ENCODE data around the gene TTLL5. TPM values are rescaled to one million over a fixed set of nuclear protein-coding genes. Genes with fewer than 3 reads are reported as not detected.

The TTLL5 gene
- polyA plus RNA-seq, 3 donors, result 4.2 to 7.2 (median 4.7) TPM

DNA sequence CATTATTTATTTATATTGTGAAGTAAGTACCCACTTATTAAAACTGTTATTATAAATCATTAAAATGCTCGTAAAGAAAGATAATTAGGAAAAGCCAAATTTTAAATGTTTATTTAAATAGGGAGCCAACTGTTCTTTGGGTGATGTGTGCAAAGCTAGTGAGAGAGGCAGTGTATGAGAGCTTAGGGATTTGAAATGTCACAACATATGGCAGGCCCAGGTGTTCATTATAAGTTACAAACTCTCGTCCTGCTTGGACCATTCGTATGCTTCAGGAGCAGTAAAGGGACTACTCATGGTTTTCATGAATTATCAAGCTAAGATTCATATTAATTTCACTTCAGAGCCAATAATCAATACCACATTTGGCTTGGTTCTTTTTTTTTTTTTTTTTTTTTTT, 166.3 kb downstream of the TTLL5 start:
- H3K36me3 ChIP-seq (replicated peaks in 1 of 2; ENCODE audit: control insufficient read depth in 1 of 2, insufficient read depth in 2 of 2, low read length in 2 of 2), result peaks cover 3 to 5% of the 10 kb centered on the region in 2 donors
- H3K9ac ChIP-seq (ENCODE audit: insufficient read depth, low read length, poor library complexity, severe bottlenecking), result no peak overlapping the region
- H3K27ac ChIP-seq (ENCODE audit: low read depth in 1 of 2, low read length in 2 of 2), result no peak overlapping the region
- no peaks in the 10 kb centered on the region for H3K79me2 ChIP-seq (ENCODE audit: insufficient read depth, low read length)
- no peak overlapping the region for H3K4me3 Mint-ChIP-seq
- H3K27me3 Mint-ChIP-seq (ENCODE audit: low read depth in 3 of 3), result peaks cover 0 to 5% (median 0%) of the 10 kb centered on the region in 3 donors
- no peaks in the 10 kb centered on the region for H3K9me3 ChIP-seq (replicated peaks in 1 of 2; ENCODE audit: control insufficient read depth in 1 of 2, insufficient read depth in 1 of 2, low read length in 2 of 2)
- TF ChIP-seq, protein P1, sequence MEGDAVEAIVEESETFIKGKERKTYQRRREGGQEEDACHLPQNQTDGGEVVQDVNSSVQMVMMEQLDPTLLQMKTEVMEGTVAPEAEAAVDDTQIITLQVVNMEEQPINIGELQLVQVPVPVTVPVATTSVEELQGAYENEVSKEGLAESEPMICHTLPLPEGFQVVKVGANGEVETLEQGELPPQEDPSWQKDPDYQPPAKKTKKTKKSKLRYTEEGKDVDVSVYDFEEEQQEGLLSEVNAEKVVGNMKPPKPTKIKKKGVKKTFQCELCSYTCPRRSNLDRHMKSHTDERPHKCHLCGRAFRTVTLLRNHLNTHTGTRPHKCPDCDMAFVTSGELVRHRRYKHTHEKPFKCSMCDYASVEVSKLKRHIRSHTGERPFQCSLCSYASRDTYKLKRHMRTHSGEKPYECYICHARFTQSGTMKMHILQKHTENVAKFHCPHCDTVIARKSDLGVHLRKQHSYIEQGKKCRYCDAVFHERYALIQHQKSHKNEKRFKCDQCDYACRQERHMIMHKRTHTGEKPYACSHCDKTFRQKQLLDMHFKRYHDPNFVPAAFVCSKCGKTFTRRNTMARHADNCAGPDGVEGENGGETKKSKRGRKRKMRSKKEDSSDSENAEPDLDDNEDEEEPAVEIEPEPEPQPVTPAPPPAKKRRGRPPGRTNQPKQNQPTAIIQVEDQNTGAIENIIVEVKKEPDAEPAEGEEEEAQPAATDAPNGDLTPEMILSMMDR (IDR thresholded peaks at IDR 0.05), result no peak
- no peaks in the 10 kb centered on the region for H4K20me1 ChIP-seq (ENCODE audit: insufficient read depth, low read length)
- H3K4me2 ChIP-seq (replicated peaks; ENCODE audit: extremely low read depth, low read length, poor library complexity, severe bottlenecking), result no peak overlapping the region
- H3K4me3 ChIP-seq (replicated peaks in 1 of 3; ENCODE audit: low read depth in 2 of 3, low read length in 3 of 3), result no peak overlapping the region
- H3K27ac Mint-ChIP-seq, result no peak overlapping the region
- H2AFZ ChIP-seq (ENCODE audit: insufficient read depth, low read depth, low read length, poor library complexity, severe bottlenecking), result no peak overlapping the region
- H3K27me3 ChIP-seq (ENCODE audit: control insufficient read depth in 2 of 2, insufficient read depth in 2 of 2, low read length in 2 of 2), result no peaks in the 10 kb centered on the region
- H3K4me1 ChIP-seq (ENCODE audit: control insufficient read depth in 1 of 2, insufficient read depth in 2 of 2, low read length in 2 of 2), result peaks cover 9 to 12% of the 10 kb centered on the region in 2 donors
- peaks cover 14% of the 10 kb centered on the region for H3K4me1 Mint-ChIP-seq
- DNase-seq, result no peak
- H3K9me3 Mint-ChIP-seq, result no peaks in the 10 kb centered on the region
- 100% methylated on average over 2 of the region's 3 CpGs for WGBS (ENCODE audit: insufficient coverage)
- intact Hi-C loops (cut with micrococcal nuclease), result no loop called here
- H3K36me3 Mint-ChIP-seq, result peaks cover 21 to 24% of the 10 kb centered on the region in 2 donors

DNA sequence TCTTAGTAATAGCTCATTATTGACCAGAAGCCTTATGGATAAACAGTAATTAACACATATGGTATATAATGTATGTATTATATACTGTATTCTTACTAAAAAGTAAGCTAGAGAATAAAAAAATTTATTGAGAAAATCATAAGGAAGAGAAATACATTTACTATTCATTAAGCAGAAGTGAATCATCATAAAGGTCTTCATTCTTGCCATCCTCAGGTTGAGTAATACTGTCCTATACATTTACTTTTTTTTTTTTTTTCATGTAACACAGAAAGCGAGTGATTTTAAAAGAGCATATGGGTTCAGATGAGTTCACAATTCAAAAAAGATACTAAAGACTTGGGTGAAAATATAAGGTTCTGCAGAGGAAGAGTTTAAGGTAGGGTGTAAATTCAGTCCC, 168.3 kb downstream of the TTLL5 start:
- Histone ChIP-seq H3K4me1 (ENCODE audit: control insufficient read depth in 1 of 2, insufficient read depth in 2 of 2, low read length in 2 of 2) (peaks cover 9 to 12% of the 10 kb centered on the region in 2 donors), H3K9ac (ENCODE audit: insufficient read depth, low read length, poor library complexity, severe bottlenecking) (no peak overlapping the region), H3K9me3 (replicated peaks in 1 of 2; ENCODE audit: control insufficient read depth in 1 of 2, insufficient read depth in 1 of 2, low read length in 2 of 2) (no peaks in the 10 kb centered on the region), H3K36me3 (replicated peaks in 1 of 2; ENCODE audit: control insufficient read depth in 1 of 2, insufficient read depth in 2 of 2, low read length in 2 of 2) (peaks cover 0 to 2% of the 10 kb centered on the region in 2 donors), H4K20me1 (ENCODE audit: insufficient read depth, low read length) (no peaks in the 10 kb centered on the region), H3K4me3 (replicated peaks in 1 of 3; ENCODE audit: low read depth in 2 of 3, low read length in 3 of 3) (no peak overlapping the region), H3K4me2 (replicated peaks; ENCODE audit: extremely low read depth, low read length, poor library complexity, severe bottlenecking) (no peak overlapping the region), H3K27me3 (ENCODE audit: control insufficient read depth in 2 of 2, insufficient read depth in 2 of 2, low read length in 2 of 2) (no peaks in the 10 kb centered on the region), H2AFZ (ENCODE audit: insufficient read depth, low read depth, low read length, poor library complexity, severe bottlenecking) (no peak overlapping the region), H3K79me2 (ENCODE audit: insufficient read depth, low read length) (no peaks in the 10 kb centered on the region), H3K27ac (ENCODE audit: low read depth in 1 of 2, low read length in 2 of 2) (no peak overlapping the region)
- peaks cover 14% of the 10 kb centered on the region for H3K4me1 Mint-ChIP-seq
- WGBS (ENCODE audit: insufficient coverage), result no CpG with 5 or more reads among the region's 1 CpG
- intact Hi-C loops (cut with micrococcal nuclease), result no loop called here
- H3K36me3 Mint-ChIP-seq, result peaks cover 16 to 18% of the 10 kb centered on the region in 2 donors
- DNase-seq, result no peak
- H3K4me3 Mint-ChIP-seq, result no peak overlapping the region
- H3K27ac Mint-ChIP-seq, result no peak overlapping the region
- no peaks in the 10 kb centered on the region for H3K9me3 Mint-ChIP-seq
- peaks cover 0 to 2% (median 1%) of the 10 kb centered on the region in 3 donors for H3K27me3 Mint-ChIP-seq (ENCODE audit: low read depth in 3 of 3)
- TF ChIP-seq, protein P1 (IDR thresholded peaks at IDR 0.05), result no peak

All from CD14-positive monocyte (primary cell).